Fibroblast of villous mesenchyme (primary cell): ENCODE measurements around the gene DCDC2C. TPM values are rescaled to one million over a fixed set of nuclear protein-coding genes. Genes with fewer than 3 reads are reported as not detected.

Experiments
- DNase-seq: peaks from one replicate; pipeline ENCODE4 v3.0.0-alpha.2; 2010; ENCODE audit warnings: low read depth
- H3K4me3 ChIP-seq: 2 replicates; pipeline ENCODE4 v1.5.1; 2011; ENCODE audit warnings: low read depth, mild to moderate bottlenecking, low read length
- CTCF ChIP-seq: IDR thresholded peaks from 2 replicates; pipeline ENCODE4 v1.5.1; 2012; ENCODE audit warnings: low read depth, mild to moderate bottlenecking, low read length; ENCODE audit not compliant: insufficient read depth
- total RNA-seq: library from RNA; depleted of rRNA; stranded (reverse); fragments of >200 nt; gene quantifications from 2 replicates; pipeline ENCODE4 v1.2.3, GENCODE V29; 2012

Gene DCDC2C
- total RNA-seq, 1 donor: not detected

GRCh38 chr2:3849213-3849612 is 145.8 kb downstream of the DCDC2C start:
- no peak for TF ChIP-seq CTCF
- no peak for DNase-seq
- H3K4me3 ChIP-seq: no peak overlapping the region

GRCh38 chr2:3857576-3857975 is 154.2 kb downstream of the DCDC2C start:
- no peak overlapping the region for H3K4me3 ChIP-seq

GRCh38 chr2:3864943-3865865 is 161.8 kb downstream of the DCDC2C start:
- DNase-seq: no peak
- TF ChIP-seq CTCF: no peak
- H3K4me3 ChIP-seq: no peak overlapping the region

More at GRCh38 chr2:3857576-3857975, 154.2 kb downstream of the DCDC2C start:
- DNase-seq: no peak
- TF ChIP-seq CTCF: no peak

GRCh38 chr2:3867469-3867868 is 164.1 kb downstream of the DCDC2C start:
- no peak for DNase-seq
- H3K4me3 ChIP-seq: no peak overlapping the region
- TF ChIP-seq CTCF: no peak

- DNase-seq: no peak
- no peak overlapping the region for H3K4me3 ChIP-seq
These were observed 164.8 kb downstream of the DCDC2C start for GRCh38 chr2:3868012-3868805.

GRCh38 chr2:3870222-3870621 is 166.8 kb downstream of the DCDC2C start:
- no peak for DNase-seq
- TF ChIP-seq CTCF: no peak

More at GRCh38 chr2:3868012-3868805, 164.8 kb downstream of the DCDC2C start:
- TF ChIP-seq CTCF: no peak

More at GRCh38 chr2:3870222-3870621, 166.8 kb downstream of the DCDC2C start:
- no peak overlapping the region for H3K4me3 ChIP-seq
